PC-9 (cell line): Measurements from ENCODE around the gene ANKLE2. TPM values are rescaled to one million over a fixed set of nuclear protein-coding genes. Genes with fewer than 3 reads are reported as not detected.

Experiments used
- BruUV-seq: library from RNA; stranded (reverse); fragments of 400-500 nt; replicated peaks from 2 replicates; lab custom pipeline; 2021; lab: Mats Ljungman, UMichigan
- CTCF ChIA-PET: fragments of 300-600 bp; sonication (Branson Sonifier 250); formaldehyde crosslinking; loops from one replicate; lab custom pipeline; 2022; ENCODE audit warnings: antibody characterized with exemption; lab: Charles Lee
- POLR2A ChIA-PET: fragments of 300-600 bp; sonication (Branson Sonifier 250); formaldehyde crosslinking; loops from one replicate; lab custom pipeline; 2022; ENCODE audit warnings: antibody characterized with exemption; ENCODE audit not compliant: unreplicated experiment; lab: Charles Lee
- DNase-seq, 2 experiments: peaks; one replicate each; pipeline versions ENCODE4 v3.0.0 to v3.0.0-alpha.2; 2015 to 2022; ENCODE audit warnings: mixed read lengths in 1 of 2
- H2AFZ ChIP-seq: fragments of 200-600 bp; sonication (generic); 2 replicates; pipeline ENCODE4 v1.8.1; 2017; ENCODE audit warnings: antibody characterized with exemption
- H3F3A ChIP-seq: fragments of 200-600 bp; sonication (generic); 2 replicates; pipeline ENCODE4 v1.8.1; 2017; ENCODE audit warnings: antibody characterized with exemption, mild to moderate bottlenecking, low read depth; ENCODE audit not compliant: insufficient read depth
- H3K27ac ChIP-seq: fragments of 200-600 bp; sonication (generic); 2 replicates; pipeline ENCODE4 v1.6.1; 2016; ENCODE audit warnings: mixed run types
- H3K27me3 ChIP-seq: fragments of 200-600 bp; sonication (generic); 2 replicates; pipeline ENCODE4 v1.6.1; 2016; ENCODE audit warnings: low read depth, mixed run types; ENCODE audit not compliant: insufficient read depth
- H3K36me3 ChIP-seq: fragments of 200-600 bp; sonication (generic); 2 replicates; pipeline ENCODE4 v1.6.1; 2016; ENCODE audit warnings: low read depth, mixed run types
- H3K4me1 ChIP-seq: fragments of 200-600 bp; sonication (generic); replicated peaks from 2 replicates; pipeline ENCODE4 v1.6.1; 2016; ENCODE audit warnings: mixed run types; ENCODE audit not compliant: insufficient read depth
- H3K4me2 ChIP-seq: fragments of 200-600 bp; sonication (generic); 2 replicates; pipeline ENCODE4 v1.6.1; 2017; ENCODE audit warnings: mixed run types
- H3K4me3 ChIP-seq: fragments of 200-600 bp; sonication (generic); 2 replicates; pipeline ENCODE4 v1.6.1; 2016; ENCODE audit warnings: mixed run types
- H3K79me2 ChIP-seq: fragments of 200-600 bp; sonication (generic); 2 replicates; pipeline ENCODE4 v1.6.1; 2017; ENCODE audit warnings: low read depth, mixed run types
- H3K9me2 ChIP-seq: fragments of 200-600 bp; sonication (generic); 2 replicates; pipeline ENCODE4 v1.8.1; 2017; ENCODE audit warnings: mild to moderate bottlenecking; ENCODE audit not compliant: insufficient read depth
- H3K9me3 ChIP-seq: fragments of 200-600 bp; sonication (generic); 2 replicates; pipeline ENCODE4 v1.8.1; 2016; ENCODE audit warnings: low read depth; ENCODE audit not compliant: insufficient read depth
- H4K20me1 ChIP-seq: fragments of 200-600 bp; sonication (generic); 2 replicates; pipeline ENCODE4 v1.8.1; 2017; ENCODE audit not compliant: insufficient read depth
- CTCF ChIP-seq: fragments of 200-600 bp; sonication (generic); conservative IDR thresholded peaks from 2 replicates; pipeline ENCODE4 v1.6.1; 2017; ENCODE audit warnings: mixed run types, antibody characterized with exemption, mild to moderate bottlenecking, moderate library complexity
- EZH2 ChIP-seq: fragments of 200-600 bp; sonication (generic); IDR thresholded peaks from 2 replicates; pipeline ENCODE4 v1.8.0; 2017; ENCODE audit warnings: antibody characterized with exemption, low read depth
- intact Hi-C: fragments of 100-400 bp; cut with micrococcal nuclease; formaldehyde crosslinking; loops from one replicate; pipeline ENCODE4 v1.10.0; 2022; ENCODE audit not compliant: unreplicated experiment
- total RNA-seq: library from RNA; stranded (reverse); gene quantifications from 2 replicates; pipeline ENCODE4 v1.2.3, GENCODE V29; 2021

The ANKLE2 gene
- total RNA-seq, 1 experiment from 2014 or later, result 102 TPM

DNA sequence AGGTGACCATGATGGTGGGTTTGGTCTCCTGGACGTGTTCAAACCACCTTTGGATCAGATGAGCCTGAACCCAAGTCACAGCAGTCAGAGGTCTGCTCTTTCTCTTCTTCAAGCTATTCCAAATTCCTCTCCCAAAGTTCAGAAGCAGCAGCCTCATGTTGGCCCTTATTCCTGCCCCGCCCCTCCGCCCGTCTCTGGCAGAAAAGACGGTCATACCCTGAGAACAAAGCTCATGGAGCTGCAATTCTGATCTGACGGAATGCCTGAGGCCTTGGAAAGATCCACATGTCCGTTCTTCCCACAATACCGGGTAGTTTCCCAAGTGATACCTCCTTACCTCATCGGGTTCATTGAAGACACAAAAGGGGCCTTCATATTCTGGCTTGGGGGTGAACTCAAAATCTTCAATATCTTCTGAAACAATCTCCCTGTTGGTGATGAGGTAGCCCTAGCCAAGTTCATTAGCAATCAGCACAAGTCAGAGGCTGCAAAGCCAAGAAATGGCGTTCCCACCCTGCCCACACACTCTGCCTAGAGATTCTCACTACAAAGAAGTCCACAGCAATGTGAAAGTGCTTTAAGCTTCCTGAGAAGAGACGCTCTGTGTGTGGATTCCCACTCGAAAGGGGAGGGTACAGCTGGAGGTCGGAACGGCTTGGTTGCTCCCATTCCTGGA lies 85.7 kb downstream of the ANKLE2 start:
- peaks cover 15% of the 10 kb centered on the region for H3K36me3 ChIP-seq
- peaks cover 3% of the 10 kb centered on the region; the same call in 1 of the 2 replicates for H3K79me2 ChIP-seq
- intact Hi-C loops, result no loop called here
- ChIA-PET CTCF (no interaction called here), POLR2A (no interaction called here)
- H3K4me3 ChIP-seq, result no peak overlapping the region
- BruUV-seq, result no TSS peak
- no peak overlapping the region for H3K27ac ChIP-seq
- H3K27me3 ChIP-seq, result no peaks in the 10 kb centered on the region
- no peaks in the 10 kb centered on the region for H3K4me1 ChIP-seq
- H3K9me2 ChIP-seq, result no peaks in the 10 kb centered on the region
- no peaks in the 10 kb centered on the region for H3F3A ChIP-seq
- H3K4me2 ChIP-seq, result no peak overlapping the region
- DNase-seq, result no peak
- no peaks in the 10 kb centered on the region for H3K9me3 ChIP-seq
- H2AFZ ChIP-seq, result no peak overlapping the region
- H4K20me1 ChIP-seq, result peaks cover 6% of the 10 kb centered on the region; the same call in 1 of the 2 replicates
- TF ChIP-seq EZH2 (no peak), CTCF (no peak)

Other genes with a start within 250 kb of the ANKLE2 start
- not detected in 2 replicates for gene LRCOL1, start 151.2 kb downstream of the ANKLE2 start, total RNA-seq
- not detected in 2 replicates for gene P2RX2, start 143.1 kb downstream of the ANKLE2 start, total RNA-seq
- 62.9 and 69.9 TPM in 2 replicates for gene POLE, start 74.5 kb downstream of the ANKLE2 start, total RNA-seq
- 38.6 and 43.9 TPM in 2 replicates for gene PXMP2, start 74.2 kb downstream of the ANKLE2 start, total RNA-seq
- 50.2 and 59.0 TPM in 2 replicates for gene PGAM5, start 51.0 kb downstream of the ANKLE2 start, total RNA-seq
- gene GOLGA3, start 67.0 kb upstream of the ANKLE2 start, total RNA-seq, result 69.3 and 72.7 TPM in 2 replicates
- gene CHFR, start 125.8 kb upstream of the ANKLE2 start, total RNA-seq, result 15.5 and 17.8 TPM in 2 replicates
- 10.9 and 13.5 TPM in 2 replicates for gene ZNF605, start 194.5 kb upstream of the ANKLE2 start, total RNA-seq
- 13.2 and 20.6 TPM in 2 replicates for gene ZNF26, start 224.5 kb upstream of the ANKLE2 start, total RNA-seq